HG02678 (cell line): ENCODE results near the gene CISH.
A peak's percentile ranks its signal among the peaks of the same experiment; 100 is the strongest.

Experiments used
- ATAC-seq: cut with Tn5 transposase; IDR thresholded peaks from one replicate; pipeline ENCODE4 v1.9.1; 2021; ENCODE audit warnings: mild to moderate bottlenecking, moderate library complexity; ENCODE audit not compliant: unreplicated experiment

Gene CISH, protein sequence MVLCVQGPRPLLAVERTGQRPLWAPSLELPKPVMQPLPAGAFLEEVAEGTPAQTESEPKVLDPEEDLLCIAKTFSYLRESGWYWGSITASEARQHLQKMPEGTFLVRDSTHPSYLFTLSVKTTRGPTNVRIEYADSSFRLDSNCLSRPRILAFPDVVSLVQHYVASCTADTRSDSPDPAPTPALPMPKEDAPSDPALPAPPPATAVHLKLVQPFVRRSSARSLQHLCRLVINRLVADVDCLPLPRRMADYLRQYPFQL

DNA sequence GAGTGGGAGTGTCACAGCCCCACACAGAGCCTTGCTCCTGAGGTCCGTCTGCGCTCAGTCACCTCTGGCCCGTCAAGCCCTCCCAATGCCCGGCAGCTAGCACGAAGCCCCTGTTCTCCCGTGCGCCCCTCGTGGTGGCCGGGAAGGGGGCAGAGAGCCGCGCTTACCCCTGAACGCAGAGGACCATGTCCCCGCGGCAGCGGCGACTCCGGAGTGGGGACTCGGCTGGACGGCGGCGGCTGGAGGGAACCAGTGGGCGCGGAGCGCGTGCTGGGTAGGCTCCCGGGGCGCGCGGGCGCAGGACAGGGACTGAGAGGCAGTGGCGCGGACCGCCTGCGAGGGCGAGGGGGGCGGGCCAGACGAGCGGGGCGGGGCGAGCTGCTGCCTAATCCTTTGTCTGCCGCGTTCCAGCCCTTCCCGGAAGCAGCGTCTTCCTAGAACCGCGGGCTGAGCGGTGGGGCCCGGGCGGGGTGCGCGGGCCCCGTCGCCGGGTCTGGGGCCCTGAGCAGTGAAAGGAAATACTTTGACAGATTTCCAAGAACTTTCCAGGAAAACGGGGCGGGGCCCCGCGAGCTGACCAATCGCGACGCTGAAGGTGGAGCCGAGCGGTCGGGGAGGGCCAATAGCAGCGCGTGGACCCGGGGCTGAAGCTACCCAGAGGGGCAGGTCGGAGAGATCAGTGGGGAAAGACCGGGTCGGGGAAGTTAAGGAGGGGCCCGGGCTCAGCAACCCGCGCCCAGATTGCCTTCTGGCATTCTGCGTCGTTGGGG lies at the start of gene CISH:
TSS of gene CISH (minus strand) at position 311 of the 770 bp plus-strand sequence. CDS start at position 187, 124 bp downstream.
- peak; percentile 70 for ATAC-seq

GRCh38 chr3:50660386-50660785 lies 48.8 kb upstream of the CISH start:
- no peak for ATAC-seq

DNA sequence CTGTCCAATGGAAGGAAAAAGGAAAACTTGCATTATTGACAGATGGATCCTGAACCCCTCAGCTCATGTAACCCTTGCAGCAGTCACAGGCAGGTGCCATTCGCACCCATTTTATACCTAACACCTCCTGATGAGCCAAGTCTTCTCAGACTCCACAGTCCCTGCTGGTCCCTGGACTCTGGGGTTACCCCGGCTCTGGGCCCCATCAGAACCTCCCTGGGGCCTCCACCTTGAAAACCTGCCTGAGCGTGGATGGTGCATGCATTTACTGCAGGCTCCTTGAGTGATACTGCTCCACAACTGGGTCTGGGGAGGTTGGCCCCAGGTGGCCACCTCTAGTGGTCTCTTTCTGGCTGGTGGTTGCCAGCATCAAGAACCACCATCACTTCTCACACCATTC lies 47.3 kb upstream of the CISH start:
- ATAC-seq = no peak

DNA sequence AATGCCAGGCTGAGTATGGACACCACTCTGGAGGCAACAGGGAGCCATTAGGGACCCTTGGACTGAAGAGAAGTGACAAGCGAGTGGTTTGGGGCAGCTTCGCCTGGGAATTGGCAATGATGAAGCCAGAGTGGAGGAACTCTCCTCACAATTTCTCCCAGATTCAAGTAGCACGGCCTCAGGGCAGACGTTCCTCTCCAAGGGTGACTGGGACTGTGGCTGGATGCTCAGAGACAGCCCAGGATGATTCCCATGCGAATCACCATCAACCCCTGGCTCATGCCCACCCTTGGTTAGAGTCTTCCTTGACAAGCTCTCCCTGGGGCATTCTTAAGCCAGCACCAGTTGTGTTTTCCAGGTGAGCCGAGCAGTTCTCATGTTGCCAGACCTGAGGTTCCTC lies 46.8 kb upstream of the CISH start:
- no peak for ATAC-seq

DNA sequence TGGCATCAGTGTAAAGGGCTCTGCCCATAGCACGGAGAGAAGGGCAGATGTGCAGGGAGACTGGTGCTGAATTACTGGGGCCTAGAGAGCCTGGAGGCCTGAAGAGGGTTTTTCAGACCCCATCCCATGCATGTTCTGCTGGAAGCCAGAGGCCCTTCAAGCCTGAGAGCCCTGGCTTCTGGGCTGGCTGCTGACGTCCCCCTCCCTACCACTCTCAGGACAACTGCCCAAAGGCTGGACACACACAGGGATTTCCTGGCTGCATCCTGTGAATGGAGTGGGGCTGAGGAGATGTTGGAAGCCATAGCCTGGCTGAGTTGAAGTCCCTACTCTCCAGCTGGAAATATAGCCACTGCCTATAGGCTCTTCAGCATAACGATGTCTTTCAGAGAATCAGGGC lies 46.2 kb upstream of the CISH start:
- no peak for ATAC-seq

- ATAC-seq = no peak
Observed at GRCh38 chr3:50657407-50657806, 45.8 kb upstream of the CISH start.

DNA sequence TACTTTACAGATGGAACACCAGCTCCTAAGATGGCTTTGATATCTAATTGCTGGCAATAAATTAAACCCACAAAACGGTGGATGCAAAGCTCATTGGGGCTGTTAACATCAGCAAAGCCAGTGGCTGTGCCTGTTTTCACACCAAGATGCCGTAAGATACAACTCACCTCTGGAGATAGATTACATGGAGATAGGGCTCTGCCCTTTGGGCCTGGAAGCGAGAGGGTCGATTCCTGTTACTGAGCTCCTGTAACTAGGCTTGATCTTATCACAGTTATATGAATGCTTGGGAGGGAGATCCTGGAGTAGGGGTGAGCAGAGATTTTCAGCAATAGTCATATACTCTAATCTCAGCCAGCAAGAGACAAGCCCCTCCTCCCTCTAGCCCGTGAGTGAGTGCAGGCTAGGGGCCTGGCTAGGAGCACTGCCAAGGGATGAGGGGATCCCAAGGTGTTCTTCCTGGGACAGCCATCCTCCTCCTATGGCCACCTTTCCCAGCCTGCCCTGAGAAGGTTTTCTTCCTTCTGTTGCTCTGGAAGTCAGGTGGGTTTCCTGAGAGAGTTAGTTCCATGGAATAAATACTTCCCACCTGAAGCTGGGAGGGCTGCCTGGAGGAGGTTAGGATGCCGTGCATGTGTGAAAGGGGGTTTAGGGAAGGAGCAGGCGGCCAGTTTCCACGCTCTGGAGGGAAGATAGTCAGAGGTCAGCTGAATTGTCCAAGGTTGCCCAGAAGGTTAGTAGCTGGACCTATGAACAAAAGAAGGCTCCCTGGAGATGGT lies 45.0 kb upstream of the CISH start:
- no peak for ATAC-seq

DNA sequence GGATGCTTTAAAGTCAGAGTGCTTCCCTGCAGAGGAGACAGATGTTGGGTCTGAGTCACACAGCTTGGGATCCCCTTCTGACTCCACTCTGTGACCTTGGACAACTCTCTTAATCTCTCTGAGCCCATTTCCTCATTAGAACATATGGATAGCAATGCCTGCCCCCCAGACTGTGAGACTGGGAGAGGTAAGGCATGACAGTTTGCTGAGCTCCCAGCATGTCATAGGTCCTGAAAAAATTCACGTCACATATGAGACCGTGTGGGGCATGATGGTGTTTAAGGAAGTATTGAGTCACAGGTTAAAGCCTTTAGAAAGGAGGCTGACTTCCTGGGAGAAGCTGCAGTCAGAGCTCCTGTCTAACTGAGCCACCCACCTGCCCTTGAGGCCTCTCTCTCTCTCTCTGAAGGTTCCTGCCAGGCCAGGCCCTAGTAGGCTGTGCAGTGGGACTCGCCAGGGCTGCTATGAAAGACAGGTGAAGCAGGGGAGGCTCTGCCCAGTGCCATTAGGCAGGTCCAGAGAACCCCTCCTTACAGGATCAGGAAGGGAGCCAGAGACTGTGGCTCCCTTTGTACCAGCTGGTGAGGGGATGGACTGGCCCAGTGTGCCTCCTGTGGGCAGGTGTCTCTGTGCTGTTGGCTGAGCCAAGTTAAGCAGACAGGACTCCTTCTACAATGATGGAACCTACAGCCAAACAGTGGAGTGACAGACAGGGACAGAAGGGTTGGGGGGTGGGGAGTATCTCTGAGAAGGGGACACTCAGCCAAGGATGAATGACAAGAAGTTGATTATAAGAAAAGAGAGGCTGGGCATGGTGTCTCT lies 43.6 kb upstream of the CISH start:
- ATAC-seq = no peak

DNA sequence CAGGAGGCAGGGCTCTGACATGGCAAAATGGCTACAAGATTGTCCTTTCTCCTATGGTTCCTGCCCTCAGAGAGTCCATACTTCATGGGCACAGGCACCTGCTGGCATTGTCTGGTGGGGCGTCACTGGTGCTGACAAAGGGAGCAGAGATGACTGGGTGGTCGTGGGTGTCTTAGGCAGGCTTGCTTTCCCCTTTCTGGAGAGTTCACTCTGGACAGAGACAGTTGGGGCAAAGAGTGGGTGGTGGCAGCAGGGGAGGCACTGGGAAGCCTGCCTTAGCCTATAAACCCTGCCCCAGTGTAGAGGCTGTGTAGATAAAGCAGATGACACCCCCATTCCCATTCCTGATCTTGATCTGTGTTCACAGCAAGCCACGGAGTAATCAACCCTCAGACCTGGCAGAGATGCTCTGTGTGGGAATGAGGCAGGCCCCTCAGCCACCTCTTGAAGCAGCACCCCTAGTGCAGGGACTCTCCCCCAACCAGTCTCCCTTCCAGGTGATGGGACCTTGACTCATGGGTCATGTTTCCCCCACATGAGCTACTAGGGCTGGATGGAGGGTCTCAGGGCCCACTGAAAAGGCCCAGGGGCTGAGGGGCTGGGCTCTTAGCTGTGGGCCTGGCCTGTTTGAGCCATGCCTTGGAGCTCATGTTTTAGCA lies 42.5 kb upstream of the CISH start:
- no peak for ATAC-seq

GRCh38 chr3:50652709-50653108 lies 41.1 kb upstream of the CISH start:
- no peak for ATAC-seq

- ATAC-seq = no peak
Observed at GRCh38 chr3:50651920-50652529, 40.5 kb upstream of the CISH start.

GRCh38 chr3:50651445-50651844 lies 39.9 kb upstream of the CISH start:
- no peak for ATAC-seq

DNA sequence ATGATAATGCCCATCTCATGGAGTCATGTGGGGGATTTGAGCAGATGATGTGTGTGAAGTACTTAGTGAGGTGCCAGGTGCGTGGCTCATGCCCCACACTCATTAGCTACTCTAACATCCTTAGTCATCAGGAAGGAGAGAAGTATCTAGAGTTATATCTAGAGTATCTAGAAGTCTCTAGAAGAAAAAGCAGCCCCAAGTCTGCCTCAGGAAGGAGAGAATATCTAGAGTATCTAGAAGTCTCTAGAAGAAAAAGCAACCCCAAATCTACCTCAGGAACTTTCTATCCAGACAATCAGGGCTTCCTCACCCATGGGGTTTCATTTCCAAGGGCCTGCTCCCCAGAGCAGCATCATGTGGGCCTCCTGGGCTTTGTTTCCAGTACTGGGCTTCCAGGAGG lies 38.4 kb upstream of the CISH start:
- ATAC-seq = no peak

DNA sequence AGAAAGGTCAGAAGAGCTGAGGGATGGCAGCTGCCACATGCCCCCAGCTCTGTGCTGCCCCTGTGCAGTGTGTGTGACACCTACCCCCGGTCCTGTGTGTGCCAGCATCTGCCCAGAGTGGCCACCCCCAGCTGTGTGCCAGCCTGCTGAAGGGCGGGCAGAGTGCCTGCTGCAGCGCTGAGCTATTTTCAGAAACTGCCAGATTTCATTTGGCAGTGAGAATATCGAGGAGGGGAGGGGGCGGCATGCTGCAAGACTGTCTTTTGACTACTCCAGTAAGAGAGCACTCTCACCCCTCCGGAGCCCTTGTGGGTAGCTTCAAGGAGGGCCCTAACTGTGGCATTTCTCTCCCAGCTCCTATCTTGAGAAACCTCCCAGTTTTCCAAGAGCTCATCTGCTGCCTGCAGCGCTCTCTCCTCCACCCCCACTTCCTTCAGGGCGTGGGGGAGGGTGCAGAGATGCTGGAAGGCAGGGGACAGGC lies 37.9 kb upstream of the CISH start:
- ATAC-seq = no peak

DNA sequence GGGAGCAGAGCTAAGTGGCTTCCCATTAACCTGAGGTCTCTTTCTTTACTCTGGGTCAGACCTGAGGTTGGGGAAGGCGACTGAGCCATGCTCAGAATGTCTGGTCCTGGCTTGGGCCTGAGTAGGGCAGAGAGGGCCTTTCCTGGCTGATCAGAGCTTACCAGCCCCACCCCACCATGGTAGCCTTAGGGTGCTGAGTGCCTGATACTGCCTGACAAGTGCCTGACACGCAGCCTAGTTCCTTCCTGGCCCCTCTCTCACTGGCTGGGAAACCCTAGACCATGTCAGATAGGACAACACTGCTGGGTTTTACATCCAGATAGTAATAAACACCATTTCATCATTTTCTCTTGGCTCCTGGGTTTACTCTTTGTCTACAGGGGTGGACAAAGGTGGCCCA lies 37.4 kb upstream of the CISH start:
- ATAC-seq = no peak

DNA sequence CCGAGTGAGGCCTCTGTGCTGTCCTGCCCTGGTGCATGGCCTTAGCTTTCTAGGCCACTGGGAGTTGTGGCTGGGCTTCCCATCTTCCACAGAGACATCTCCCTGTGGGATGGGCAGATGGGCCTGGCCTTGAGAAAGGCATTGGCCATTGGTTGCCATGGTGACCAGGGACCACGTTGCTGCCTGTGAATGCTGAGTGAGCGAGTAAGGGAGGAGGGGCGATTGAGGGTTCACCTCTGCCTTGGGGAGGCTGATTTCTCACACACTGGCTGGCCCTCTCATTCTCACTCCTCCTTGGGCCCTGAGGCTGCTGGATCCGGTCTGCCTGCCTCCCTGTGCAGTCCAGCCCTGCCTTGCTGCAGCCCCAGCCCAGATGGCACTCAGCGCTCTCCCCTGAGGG lies 36.7 kb upstream of the CISH start:
- no peak for ATAC-seq

DNA sequence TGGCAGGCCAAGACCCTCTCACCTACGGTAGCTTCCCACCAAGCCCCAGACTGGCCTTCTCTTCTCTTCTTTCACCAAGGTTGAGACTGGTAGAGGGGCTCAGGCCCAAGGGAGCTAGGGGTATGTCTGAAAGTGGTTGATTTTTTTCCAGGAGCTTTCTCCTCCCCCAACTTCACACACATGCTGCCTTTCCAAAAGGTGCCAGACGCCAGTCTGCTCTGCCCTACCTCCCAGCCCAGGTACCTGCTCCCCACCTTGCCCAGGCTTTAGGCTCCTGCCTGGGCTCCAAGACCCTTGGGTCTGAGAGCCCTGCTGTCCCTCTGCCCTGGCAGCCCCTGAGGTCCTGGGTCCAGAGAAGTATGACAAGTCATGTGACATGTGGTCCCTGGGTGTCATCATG lies 33.8 kb upstream of the CISH start:
- no peak for ATAC-seq

GRCh38 chr3:50644561-50644960 lies 33.0 kb upstream of the CISH start:
- no peak for ATAC-seq

GRCh38 chr3:50642382-50642781 lies 30.8 kb upstream of the CISH start:
- ATAC-seq = no peak

GRCh38 chr3:50639055-50639494 lies 27.5 kb upstream of the CISH start:
- no peak for ATAC-seq
